WTC11 (cell line): ENCODE measurements around the gene ARIH2. TPM values are rescaled to one million over a fixed set of nuclear protein-coding genes. Genes with fewer than 3 reads are reported as not detected.

Experiments
- AFF4 ChIP-seq: sonication (generic); formaldehyde crosslinking; IDR thresholded peaks from 2 replicates; pipeline ENCODE4 v1.8.1; 2023; ENCODE audit warnings: mild to moderate bottlenecking, missing genetic modification reagents, borderline replicate concordance
- ATF1 ChIP-seq: sonication (generic); formaldehyde crosslinking; IDR thresholded peaks from 2 replicates; pipeline ENCODE4 v1.8.1; 2023; ENCODE audit warnings: mild to moderate bottlenecking, moderate library complexity, missing genetic modification reagents
- CREB1 ChIP-seq: sonication (generic); formaldehyde crosslinking; IDR thresholded peaks from 2 replicates; pipeline ENCODE4 v1.8.0; 2023; ENCODE audit warnings: mild to moderate bottlenecking, missing genetic modification reagents
- CREM ChIP-seq: sonication (generic); formaldehyde crosslinking; IDR thresholded peaks from 2 replicates; pipeline ENCODE4 v1.8.1; 2022; ENCODE audit warnings: mild to moderate bottlenecking, missing genetic modification reagents, moderate library complexity
- CTCF ChIP-seq: fragments of 200-600 bp; IDR thresholded peaks from 2 replicates; pipeline ENCODE4 v1.8.0; 2022; ENCODE audit warnings: antibody characterized with exemption
- FOXK1 ChIP-seq: sonication (generic); formaldehyde crosslinking; IDR thresholded peaks from 2 replicates; pipeline ENCODE4 v1.8.0; 2022; ENCODE audit warnings: mild to moderate bottlenecking, moderate library complexity, missing genetic modification reagents
- FOXP4 ChIP-seq: sonication (generic); formaldehyde crosslinking; IDR thresholded peaks from 2 replicates; pipeline ENCODE4 v1.8.0; 2022; ENCODE audit warnings: mild to moderate bottlenecking, missing genetic modification reagents
- GABPB1 ChIP-seq: sonication (generic); formaldehyde crosslinking; IDR thresholded peaks from 2 replicates; pipeline ENCODE4 v1.8.1; 2023; ENCODE audit warnings: mild to moderate bottlenecking, missing genetic modification reagents
- IRF2 ChIP-seq: sonication (generic); formaldehyde crosslinking; IDR thresholded peaks from 2 replicates; pipeline ENCODE4 v1.8.0; 2022; ENCODE audit warnings: low read depth, missing genetic modification reagents, borderline replicate concordance
- JAZF1 ChIP-seq: fragments of 250-450 bp; sonication (Bioruptor Pico); IDR thresholded peaks from 2 replicates; pipeline ENCODE4 v1.9.0; 2021; ENCODE audit warnings: moderate library complexity, mild to moderate bottlenecking, inconsistent platforms
- JUN ChIP-seq: sonication (generic); formaldehyde crosslinking; IDR thresholded peaks from 2 replicates; pipeline ENCODE4 v1.8.0; 2023; ENCODE audit warnings: mild to moderate bottlenecking, missing genetic modification reagents
- KAT7 ChIP-seq: sonication (generic); formaldehyde crosslinking; IDR thresholded peaks from 2 replicates; pipeline ENCODE4 v1.8.1; 2023; ENCODE audit warnings: missing genetic modification reagents, mild to moderate bottlenecking, borderline replicate concordance
- MAX ChIP-seq: sonication (generic); formaldehyde crosslinking; IDR thresholded peaks from 2 replicates; pipeline ENCODE4 v1.8.0; 2022; ENCODE audit warnings: mild to moderate bottlenecking, missing genetic modification reagents
- MXD4 ChIP-seq: fragments of 250-450 bp; sonication (Bioruptor Pico); IDR thresholded peaks from 2 replicates; pipeline ENCODE4 v1.8.0; 2021; ENCODE audit warnings: mild to moderate bottlenecking, moderate library complexity, borderline replicate concordance
- NR3C1 ChIP-seq: sonication (generic); formaldehyde crosslinking; conservative IDR thresholded peaks from 2 replicates; pipeline ENCODE4 v1.8.1; 2023; ENCODE audit warnings: low read depth, mild to moderate bottlenecking, missing genetic modification reagents
- PRRX2 ChIP-seq: fragments of 250-450 bp; sonication (Bioruptor Pico); IDR thresholded peaks from 2 replicates; pipeline ENCODE4 v1.8.0; 2021; ENCODE audit warnings: mild to moderate bottlenecking
- SMAD3 ChIP-seq: sonication (generic); formaldehyde crosslinking; IDR thresholded peaks from 2 replicates; pipeline ENCODE4 v1.8.0; 2022; ENCODE audit warnings: missing genetic modification reagents, mild to moderate bottlenecking, borderline replicate concordance
- SMAD4 ChIP-seq: sonication (generic); formaldehyde crosslinking; IDR thresholded peaks from 2 replicates; pipeline ENCODE4 v1.8.0; 2022; ENCODE audit warnings: mild to moderate bottlenecking, missing genetic modification reagents
- STAT6 ChIP-seq: sonication (generic); formaldehyde crosslinking; conservative IDR thresholded peaks from 2 replicates; pipeline ENCODE4 v1.8.1; 2023; ENCODE audit warnings: mild to moderate bottlenecking, low read depth, missing genetic modification reagents, moderate library complexity
- ZBTB43 ChIP-seq: sonication (generic); formaldehyde crosslinking; IDR thresholded peaks from 2 replicates; pipeline ENCODE4 v1.8.1; 2023; ENCODE audit warnings: mild to moderate bottlenecking, missing genetic modification reagents
- ZMAT4 ChIP-seq: fragments of 250-450 bp; sonication (Bioruptor Pico); IDR thresholded peaks from 2 replicates; pipeline ENCODE4 v1.9.0; 2021; ENCODE audit warnings: mild to moderate bottlenecking
- ZNF121 ChIP-seq: sonication (generic); formaldehyde crosslinking; IDR thresholded peaks from 2 replicates; pipeline ENCODE4 v1.8.0; 2023; ENCODE audit warnings: missing genetic modification reagents
- ZNF219 ChIP-seq: sonication (generic); formaldehyde crosslinking; IDR thresholded peaks from 2 replicates; pipeline ENCODE4 v1.8.0; 2023; ENCODE audit warnings: missing genetic modification reagents, mild to moderate bottlenecking, borderline replicate concordance
- ZNF396 ChIP-seq: fragments of 250-450 bp; sonication (Bioruptor Pico); IDR thresholded peaks from 2 replicates; pipeline ENCODE4 v1.8.0; 2021; ENCODE audit warnings: mild to moderate bottlenecking, moderate library complexity, borderline replicate concordance
- ZNF423 ChIP-seq: fragments of 250-450 bp; sonication (Bioruptor Pico); IDR thresholded peaks from 2 replicates; pipeline ENCODE4 v2.1.2; 2022; ENCODE audit warnings: mild to moderate bottlenecking, moderate library complexity
- ZNF512 ChIP-seq: sonication (generic); formaldehyde crosslinking; IDR thresholded peaks from 2 replicates; pipeline ENCODE4 v1.8.1; 2022; ENCODE audit warnings: missing genetic modification reagents, borderline replicate concordance
- total RNA-seq: library from RNA; stranded (reverse); gene quantifications from 3 replicates; pipeline ENCODE4 v1.2.3, GENCODE V29; 2021

Gene ARIH2
- total RNA-seq, 1 experiment from 2014 or later, result 134 TPM

GRCh38 chr3:48990636-48991469 is 72.2 kb downstream of the ARIH2 start (continued):
- TF ChIP-seq ZNF219 (CRISPR knock-in tag) (no peak), FOXP4 (CRISPR knock-in tag) (no peak), CREB1 (CRISPR knock-in tag) (no peak), SMAD4 (CRISPR knock-in tag) (no peak), ZNF423 (CRISPR knock-in tag) (no peak), ZNF512 (no peak), IRF2 (CRISPR knock-in tag) (no peak), GABPB1 (CRISPR knock-in tag) (no peak), STAT6 (no peak), JAZF1 (CRISPR knock-in tag) (no peak), ZNF396 (CRISPR knock-in tag) (no peak), ZMAT4 (CRISPR knock-in tag) (no peak), KAT7 (CRISPR knock-in tag) (no peak), MXD4 (CRISPR knock-in tag) (no peak), CTCF (no peak), FOXK1 (CRISPR knock-in tag) (no peak), ATF1 (no peak), JUN (CRISPR knock-in tag) (no peak), ZNF121 (CRISPR knock-in tag) (no peak), AFF4 (no peak), SMAD3 (CRISPR knock-in tag) (no peak), ZBTB43 (CRISPR knock-in tag) (peak; percentile 42; the same call in 1 of the 2 replicates), CREM (CRISPR knock-in tag) (no peak), PRRX2 (CRISPR knock-in tag) (no peak), MAX (CRISPR knock-in tag) (peak; percentile 90), NR3C1 (no peak)
